CD4-positive, alpha-beta T cell treated with Interleukin-1 beta for 1 hour (primary cell): ENCODE measurements around the gene BNIP2.
"Not testable (repeated sequence)": the region's sequence is repeated elsewhere in the genome, so short reads cannot be mapped to it uniquely, and the experiment has no call there.

Source experiments
- DNase-seq, 2 donors: peaks; one replicate each; pipeline ENCODE4 v3.0.0-alpha.2; 2020 to 2022

BNIP2 gene

DNA sequence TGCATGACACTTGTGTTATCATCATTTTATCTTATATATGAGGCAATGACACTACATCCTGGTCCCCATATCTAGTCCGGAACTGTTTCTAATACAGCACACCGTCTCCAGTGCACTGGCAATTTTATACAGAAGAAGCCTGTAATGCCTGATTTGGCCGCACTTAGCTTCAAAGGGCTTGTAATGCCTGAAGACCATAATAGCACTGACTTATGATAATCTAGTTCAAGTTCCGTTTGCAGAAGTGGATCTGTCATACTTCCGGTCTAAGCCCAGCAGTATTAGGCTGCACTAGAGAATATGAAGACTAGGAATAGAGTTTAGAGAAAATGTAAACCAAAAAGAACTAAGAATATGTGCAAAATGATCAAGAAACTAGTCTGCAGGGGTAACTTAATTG is 1.3 kb downstream of the BNIP2 start:
- DNase-seq = peak; percentile 53 to 54

DNA sequence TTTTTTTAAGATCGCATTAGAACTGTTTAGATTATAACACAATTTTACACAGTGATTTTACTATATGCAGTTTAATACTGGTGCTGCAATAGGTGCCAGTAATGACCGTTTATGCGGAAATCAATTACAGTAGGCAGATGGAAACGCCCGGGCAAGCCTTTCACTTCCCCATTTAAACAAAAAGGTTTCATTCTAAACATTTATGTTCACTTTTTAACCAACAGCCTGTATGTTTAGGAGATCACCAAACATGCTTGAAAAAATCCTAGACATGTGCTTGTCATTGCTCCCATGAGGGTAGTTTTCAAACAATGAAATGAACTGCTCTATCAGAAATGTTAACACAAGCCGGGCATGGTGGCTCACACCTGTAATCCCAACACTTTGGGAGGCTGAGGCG is 2.7 kb downstream of the BNIP2 start:
- DNase-seq = peak in 1 of 2 donors; percentile 47

DNA sequence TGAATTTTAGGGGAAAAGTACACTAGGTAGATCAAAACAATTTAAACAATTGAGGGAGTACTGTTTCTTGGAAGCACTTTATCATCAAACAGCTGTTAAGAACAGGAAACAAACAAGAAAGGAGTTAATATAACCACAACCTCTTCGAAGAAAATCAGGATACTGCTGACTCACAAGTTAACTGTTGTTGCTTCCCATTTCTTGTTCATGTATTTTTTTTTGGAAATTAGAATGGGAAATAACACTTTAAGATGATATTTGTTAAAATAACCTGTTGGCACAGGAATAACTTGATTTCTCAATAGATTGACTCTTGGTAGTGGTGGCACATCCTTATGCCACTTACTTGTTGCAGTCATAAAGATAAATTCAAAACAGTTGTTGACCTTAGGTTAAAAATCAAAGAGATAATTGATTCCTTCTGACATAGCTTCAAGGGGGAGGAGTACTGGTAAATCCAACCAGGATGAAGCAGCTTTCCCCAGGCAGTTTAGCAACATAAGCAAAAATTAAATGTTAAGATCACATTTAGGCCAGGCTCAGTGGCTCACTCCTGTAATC is 3.3 kb downstream of the BNIP2 start:
- no peak for DNase-seq

DNA sequence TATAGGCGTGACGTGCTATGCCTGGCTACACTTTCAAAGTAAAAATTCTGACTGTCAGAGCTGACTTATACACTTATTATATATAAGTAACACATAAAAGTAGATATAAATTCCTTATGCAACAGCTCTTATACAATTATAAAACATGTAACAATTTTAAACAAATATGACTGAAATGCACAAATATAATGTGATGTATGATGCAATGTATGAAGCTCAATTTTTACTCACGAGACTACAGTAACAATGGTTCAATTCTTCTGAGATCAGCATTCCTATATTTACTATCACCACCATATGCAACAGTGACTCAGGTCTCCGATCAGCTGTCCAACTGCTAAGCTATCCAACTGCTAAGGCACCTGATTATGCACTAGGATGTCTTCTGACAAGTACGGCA is 8.2 kb downstream of the BNIP2 start:
- DNase-seq = no peak

DNA sequence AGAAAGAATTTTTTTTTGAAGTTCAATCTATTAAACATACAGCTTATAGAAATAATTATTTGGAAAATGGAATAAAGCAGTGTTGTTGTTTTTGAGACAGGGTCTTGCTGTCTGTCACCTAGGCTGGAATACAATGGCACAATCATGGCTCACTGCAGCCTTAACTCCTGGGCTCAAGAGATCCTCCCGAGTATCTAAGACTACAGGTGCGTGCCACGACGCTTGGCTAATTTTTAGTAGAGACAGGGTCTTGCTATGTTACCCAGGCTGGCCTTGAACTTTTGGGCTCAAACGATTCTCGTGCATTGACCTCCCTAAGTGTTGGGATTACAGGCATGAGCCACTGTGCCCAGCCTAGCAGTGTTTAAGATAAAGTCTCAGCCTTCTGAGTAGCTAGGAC is 8.8 kb downstream of the BNIP2 start:
- no peak for DNase-seq

DNA sequence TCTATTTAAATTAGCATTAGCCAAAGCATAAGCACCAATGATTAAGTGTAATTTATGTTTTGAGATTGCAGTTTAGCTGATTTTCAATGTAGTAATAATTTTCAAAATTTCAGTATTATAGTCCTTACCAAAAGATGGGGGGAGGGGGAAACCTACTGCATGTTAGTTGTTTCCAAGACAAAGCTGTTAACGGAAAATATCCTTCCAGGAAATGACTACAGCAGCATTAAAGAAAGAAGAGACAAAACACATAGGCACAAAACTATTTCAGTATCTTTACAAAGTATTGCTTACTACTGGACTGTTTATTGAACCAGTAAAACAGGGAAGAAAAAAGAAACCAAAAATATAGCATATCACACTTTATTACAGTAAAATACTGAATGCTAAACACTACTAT is 10.5 kb downstream of the BNIP2 start:
- no peak for DNase-seq

DNA sequence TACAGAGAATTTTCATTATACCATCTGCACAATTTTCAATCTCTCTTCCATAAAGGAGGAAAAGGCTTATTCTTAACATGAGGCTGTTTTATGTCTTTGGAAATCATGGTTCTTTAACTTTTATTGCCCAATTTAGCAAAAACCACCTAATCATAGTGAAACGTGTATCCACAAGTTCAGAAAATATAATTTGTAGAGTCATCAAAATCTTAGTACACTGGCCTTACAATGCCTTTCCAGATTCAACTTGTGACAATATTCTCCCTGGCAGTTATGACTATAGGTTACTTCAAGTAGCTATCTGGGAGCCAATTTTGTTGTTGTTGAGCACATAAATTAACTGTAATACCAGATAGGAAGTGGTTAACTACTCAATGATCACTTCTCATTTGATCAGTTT is 10.9 kb downstream of the BNIP2 start:
- no peak for DNase-seq

DNA sequence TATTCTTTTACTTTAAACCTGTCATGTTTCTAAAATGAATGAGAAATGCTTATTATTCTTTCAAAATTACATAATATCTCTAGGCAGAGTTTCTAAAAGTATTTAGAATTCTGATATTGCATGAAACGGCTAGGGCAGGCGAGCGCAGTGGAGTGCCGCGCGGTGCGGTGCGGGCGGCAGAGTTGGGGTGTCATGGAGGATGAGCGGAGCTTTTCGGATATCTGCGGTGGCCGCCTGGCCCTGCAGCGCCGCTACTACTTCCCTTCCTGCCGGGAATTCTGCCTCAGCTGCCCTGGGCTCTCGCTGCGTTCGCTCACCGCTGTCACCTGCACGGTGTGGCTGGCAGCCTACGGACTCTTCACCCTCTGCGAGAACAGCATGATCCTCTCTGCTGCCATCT is 12.6 kb downstream of the BNIP2 start:
- no peak for DNase-seq

DNA sequence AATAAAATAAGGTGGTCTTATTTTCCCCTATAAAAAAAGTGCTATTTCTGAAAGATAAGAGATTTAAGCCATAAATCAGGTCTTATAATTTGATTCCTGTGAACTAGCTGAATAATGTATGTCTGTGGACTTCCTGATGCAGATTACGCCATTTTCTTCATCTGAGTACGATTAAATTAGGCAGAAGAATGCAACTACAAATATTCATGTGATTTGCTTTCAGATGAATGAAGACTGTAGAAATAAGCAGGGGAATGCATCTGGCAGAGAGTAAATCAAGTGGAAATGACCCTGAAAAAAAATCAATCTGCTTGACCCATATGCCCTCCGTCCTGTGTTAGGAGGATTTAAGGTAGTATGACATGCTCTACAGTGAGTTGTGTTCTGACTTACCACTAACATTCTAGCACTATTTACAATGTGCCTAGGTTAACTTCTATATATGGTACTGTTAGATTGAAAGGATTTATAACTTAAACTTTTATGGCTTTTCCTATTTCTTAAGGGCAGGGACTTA is 14.7 kb downstream of the BNIP2 start:
- no peak for DNase-seq

DNA sequence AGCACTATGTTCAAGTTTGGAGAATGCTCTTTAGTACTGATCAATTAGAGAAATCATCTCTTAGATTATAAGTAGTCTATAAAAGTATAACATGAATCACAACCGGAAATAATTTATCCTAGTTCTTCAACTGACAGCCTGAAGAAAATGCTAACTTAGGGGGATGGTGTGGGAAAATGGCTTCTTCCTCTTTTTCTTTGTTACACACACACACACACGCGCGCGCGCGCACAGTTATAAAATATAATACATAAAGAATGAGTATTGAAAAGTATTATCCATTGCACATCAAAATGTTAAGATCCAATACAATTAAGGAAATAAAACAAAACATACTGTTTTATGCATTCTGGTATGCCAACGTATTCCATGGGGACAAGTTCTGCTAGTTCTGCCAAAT is 20.6 kb downstream of the BNIP2 start:
- DNase-seq = no peak

DNA sequence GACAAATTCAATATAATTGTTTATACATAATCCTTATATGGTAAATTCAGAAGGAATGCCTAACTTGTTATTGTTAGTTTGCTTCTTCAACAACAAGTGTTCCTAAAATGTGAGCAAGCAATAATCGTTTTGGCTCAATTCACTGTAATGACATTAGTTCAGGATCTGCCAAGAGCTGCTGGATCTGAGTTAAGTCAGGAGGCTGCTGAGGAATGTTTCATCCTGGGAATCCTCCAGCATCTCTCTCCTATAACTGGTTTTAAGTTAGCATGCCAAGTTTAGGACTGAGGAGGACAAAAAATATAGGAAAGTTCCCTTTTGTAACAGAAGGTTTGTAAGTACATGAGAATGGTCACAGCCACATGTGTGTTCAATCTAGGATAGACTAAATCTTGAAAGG is 26.9 kb downstream of the BNIP2 start:
- DNase-seq = no peak

DNA sequence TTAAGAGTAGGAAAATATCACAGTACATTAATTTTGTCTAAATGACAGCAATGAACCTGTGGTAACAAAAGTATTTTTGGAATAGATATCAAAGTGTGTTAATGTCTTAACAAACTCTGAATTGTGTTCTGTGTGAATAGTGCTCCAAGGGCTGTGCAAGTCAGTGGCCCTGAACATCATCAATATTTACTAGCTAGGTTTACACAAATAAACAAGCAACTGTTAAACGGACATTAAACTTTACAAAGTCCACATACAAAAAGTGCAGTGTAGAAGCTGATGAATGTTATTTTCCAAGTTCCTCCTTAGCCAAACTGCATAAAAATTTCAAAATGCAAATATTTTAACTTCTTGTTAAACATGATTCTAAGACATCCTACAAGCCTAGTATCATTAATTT is 29.8 kb downstream of the BNIP2 start:
- DNase-seq = no peak

DNA sequence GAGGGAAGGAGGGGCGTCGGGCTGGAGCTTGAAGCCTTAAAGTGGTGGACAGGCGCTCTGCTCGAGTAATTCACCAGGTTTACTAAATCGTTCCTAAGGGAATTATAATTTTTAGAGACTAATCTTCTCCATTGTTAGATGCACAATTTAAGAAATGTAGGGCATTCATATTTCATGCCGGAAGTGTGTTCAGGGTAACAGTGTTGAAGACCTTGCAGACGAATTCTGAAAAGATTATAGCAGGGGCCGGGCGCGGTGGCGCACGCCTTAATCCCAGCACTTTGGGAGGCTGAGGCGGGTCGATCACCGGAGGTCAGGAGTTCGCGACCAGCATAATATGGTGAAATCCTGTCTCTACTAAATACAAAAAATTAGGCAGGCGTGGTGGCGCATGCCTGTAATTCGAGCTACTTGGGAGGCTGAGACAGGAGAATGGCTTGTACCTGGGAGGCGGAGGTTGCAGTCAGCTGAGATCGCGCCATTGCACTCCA is 31.4 kb downstream of the BNIP2 start:
- DNase-seq = no peak

DNA sequence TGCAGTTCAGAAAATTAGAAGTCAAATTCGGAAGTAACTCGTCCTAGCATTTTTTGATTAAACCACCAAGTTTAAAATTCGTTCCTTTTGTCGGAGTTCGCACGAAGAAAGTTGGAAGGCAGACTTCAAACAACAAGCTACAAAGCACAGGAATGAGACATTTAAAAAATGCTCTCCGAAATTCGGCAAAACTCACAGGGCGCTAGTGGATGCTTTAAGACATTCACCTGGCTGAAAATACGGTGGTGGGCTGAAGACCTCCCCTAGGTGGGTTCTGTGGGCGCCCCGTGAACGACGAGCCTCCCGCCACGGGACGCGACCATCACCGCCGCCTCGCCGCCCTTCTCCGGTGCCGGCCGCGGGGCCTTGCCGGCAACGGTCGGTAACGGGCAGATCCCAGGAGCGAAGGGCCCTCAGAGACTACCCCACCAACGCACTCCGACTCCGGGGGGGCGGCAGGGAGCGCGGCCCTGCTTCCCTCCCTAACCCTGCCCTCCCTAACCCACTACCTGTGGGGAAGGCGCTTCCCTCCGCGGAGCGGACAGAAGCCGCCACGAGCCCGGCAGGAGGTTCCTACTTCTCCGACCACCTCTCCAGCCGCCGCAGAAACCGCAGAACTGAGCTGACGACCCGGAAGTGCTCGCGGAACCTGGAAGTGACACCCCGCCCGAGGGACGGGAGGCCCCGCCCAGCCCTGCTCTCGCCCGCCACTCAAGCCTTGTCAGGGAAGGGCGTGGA is 32.1 kb downstream of the BNIP2 start, which contains the start of gene GTF2A2:
Gene GTF2A2 (minus strand): TSS at position 619 of the 738 bp plus-strand sequence. CDS start 5,238 bp downstream, outside the sequence.
- peak; percentile 91 to 93 for DNase-seq

DNA sequence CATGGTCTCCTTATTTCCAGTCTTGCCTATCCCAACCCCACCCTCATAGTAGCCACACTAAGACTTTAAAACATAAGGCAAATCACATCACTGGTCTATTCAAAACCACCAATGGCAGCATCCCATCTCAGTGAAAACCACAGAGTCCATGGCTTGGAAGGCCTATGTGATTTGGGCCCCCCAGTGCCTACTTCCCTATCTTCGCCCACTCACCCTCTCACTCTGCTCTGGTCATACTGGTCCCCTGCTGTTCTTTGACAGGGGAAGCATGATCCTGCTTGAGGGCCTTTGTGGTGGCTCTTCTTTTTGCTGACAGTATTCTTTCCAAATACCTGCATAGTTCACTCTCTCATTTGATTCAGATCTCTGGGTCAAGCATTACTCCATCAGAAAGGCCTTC is 35.1 kb downstream of the BNIP2 start:
- no peak for DNase-seq

DNA sequence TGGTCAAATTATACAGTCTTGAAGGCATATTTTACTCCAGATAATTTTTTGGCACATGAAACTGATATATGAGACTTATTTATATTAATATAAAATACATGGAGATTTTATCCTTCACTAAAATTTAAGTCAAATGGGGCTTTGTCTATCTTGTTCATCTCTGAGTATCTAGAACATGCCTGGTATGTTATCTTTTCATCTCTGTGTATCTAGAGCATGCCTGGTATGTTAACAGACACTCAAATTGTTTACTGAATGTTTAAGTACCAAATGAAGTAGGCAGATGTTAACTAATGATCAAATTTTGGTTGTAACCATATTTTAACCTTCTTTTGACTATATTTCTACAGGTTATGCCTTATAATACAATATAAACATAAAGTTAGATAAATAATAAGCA is 39.5 kb downstream of the BNIP2 start:
- DNase-seq = no peak

DNA sequence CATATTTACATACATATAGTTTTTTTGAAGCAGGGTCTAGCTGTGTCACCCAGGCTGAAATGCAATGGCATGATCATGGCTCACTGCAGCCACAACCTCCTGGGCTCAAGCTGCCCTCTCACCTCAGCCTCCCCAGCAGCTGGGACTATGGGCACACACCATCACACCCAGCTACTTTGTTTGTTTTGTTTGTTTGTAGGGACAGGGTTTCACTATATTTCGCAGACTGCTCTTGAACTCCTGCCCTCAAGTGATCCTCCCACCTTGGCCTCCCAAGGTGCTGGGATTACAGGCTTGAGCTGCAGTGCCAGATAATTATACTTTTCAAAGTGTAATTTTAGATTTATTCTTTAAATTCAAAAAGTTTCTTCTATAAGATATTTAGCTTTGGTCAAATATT is 42.0 kb downstream of the BNIP2 start:
- no peak for DNase-seq

DNA sequence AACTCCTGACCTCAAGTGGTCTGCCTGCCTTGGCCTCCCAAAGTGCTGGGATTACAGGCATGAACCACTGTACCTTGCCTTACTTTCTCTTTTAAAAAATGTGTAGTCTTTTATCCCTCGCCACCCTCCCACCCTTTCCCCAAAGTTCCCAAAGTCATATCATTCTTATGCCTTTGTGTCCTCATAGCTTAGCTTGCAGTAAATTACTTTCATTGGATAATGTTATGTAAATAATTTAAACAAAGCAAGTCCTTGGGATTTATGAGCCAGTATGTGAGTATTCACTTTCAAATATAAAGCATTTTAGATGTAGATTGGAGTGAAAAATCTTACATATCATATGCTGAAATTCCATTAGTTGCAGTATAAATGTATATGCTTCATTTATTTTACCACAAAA is 42.8 kb downstream of the BNIP2 start:
- DNase-seq = no peak

DNA sequence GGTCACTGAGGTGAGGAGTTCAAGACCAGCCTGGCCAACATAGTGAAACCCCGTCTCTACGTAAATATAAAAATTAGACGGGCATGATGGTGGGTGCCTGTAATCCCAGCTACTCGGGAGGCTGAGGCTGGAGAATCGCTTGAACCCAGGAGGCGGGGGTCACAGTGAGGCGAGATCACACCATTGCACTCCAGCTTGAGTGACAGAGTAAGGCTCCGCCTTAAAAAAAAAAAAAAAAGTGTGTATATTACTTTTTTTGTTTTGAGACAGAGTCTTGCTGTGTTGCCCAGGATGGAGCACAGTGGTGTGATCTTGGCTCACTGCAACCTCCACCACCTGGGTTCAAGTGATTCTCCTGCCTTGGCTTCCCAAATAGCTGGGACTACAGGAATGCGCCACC is 43.3 kb downstream of the BNIP2 start:
- not testable (repeated sequence) for DNase-seq

DNA sequence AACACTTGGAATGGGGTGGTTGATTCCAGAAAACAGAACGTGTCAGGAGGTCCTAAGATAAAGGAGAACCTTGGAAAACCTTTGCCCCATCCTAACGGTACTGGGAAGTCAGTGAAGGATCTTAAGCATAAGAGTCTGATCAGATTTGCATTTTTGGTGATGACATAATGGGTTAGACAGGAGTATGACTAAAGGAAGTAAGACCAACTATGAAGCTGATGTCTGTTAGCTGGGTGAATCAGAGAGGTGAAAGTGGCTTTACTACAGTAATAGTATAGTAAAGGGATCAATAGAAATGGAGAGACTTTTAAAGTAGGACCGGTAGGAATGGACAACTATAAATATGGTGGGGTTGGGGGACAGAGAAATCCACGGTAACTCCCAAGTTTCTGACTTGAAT is 44.4 kb downstream of the BNIP2 start:
- no peak for DNase-seq

DNA sequence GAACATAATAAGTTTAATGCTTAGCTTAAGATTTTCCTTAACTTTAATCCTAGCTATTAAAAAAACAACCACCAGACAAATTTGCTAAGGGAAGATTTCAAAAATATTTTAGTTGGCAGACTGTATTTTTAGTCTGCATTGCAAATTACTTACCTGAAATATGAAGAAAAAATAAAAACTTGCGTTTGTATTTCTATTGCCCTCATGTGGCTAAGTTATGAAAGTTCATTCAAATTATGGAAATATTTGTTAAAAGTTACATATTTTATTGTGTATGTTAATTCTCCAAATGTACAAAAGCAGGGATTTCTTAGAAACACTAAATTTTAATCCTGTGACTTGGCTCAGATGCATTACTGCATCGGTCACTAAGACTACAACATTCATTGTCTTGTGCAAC is 46.8 kb downstream of the BNIP2 start:
- no peak for DNase-seq

DNA sequence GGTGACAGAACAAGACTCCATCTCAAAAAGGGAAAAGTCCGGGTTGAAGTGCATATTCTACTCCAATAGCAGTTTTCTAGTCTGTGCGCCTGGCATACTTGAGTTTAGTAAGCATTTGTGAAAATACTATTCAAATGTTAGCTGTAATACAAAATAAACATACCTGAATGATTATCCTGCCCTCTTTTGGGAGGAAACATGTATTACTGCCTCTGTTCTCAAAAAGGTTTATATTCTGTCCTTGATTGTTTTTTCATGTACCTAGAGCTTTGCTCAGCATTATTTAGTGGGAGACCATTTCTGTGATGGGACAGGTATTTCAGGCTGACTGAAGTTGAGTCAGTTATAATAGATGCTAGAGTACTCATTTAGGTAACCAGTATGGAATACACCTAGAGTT is 51.6 kb downstream of the BNIP2 start:
- not testable (repeated sequence) for DNase-seq

DNA sequence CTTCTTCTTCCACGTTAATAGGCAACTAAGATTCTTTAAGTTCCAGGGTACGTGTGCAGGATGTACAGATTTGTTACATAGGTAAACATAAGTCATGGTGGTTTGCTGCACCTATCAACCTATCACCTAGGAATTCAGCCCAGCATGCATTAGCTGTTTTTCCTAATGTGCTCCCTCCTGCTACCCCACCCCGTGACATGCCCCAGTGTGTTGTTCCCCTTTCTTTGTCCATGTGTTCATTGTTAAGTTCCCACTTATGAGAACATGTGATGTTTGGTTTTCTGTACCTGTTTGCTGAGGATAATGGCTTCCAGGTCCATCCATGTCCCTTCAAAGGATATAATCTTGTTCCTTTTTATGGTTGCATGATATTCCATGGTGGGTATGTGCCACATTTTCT is 52.9 kb downstream of the BNIP2 start:
- no peak for DNase-seq

DNA sequence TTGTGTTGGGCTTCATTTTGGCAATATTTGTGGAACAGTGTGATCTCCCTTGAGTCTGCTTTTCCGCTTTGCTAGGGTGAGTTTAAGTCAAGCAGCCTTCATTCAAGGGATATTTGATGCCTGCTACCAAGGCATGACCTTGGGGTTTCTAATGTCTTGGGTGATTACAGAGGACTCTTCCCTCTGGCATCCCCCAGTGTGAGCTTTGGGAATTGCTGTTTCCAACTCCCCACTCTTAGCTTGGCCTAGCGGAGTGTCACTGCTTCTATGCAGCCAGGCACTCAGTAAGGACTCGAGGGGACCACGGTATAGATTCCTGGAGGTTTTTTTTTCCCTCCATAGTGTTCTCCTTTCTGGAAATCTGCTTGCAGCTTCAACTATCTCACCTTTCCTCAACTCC is 56.4 kb downstream of the BNIP2 start:
- DNase-seq = no peak

DNA sequence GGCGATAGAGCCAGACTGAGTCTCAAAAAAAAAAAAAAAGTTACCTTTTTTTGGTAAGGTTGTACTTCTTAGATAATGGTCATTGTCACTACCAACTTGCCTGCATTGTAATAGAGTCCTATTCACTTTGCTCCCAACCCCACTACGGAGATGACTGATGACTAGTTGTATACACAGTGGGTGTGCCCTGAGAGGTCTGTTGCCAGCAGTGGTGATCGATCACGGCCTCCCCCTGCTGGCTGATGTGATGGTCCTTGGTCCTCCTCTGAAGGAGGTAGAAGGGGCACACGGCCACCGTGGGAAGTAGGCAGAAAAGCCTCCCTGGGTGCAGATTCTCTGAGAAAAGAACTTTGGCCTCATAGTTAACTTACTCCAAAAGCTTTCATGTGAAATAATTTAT is 66.8 kb downstream of the BNIP2 start:
- peak; percentile 6 to 30 for DNase-seq
